ENCODE data around the gene IL37. TPM values are rescaled to one million over a fixed set of nuclear protein-coding genes. Genes with fewer than 3 reads are reported as not detected.

IL37 gene
- total RNA-seq, 1 donor from 2014 or later: not detected

GRCh38 chr2:112870841-112871835 is 39.8 kb upstream of the IL37 start:
- intact Hi-C loops (cut with DNase I): no loop called here
- TF ChIP-seq CTCF (IDR thresholded peaks at IDR 0.05): no peak
- H3K4me1 ChIP-seq: peaks cover 12% of the 10 kb centered on the region
- H3K27me3 ChIP-seq: no peaks in the 10 kb centered on the region
- no peak overlapping the region for H3K4me3 ChIP-seq
- DNase-seq: no peak
- no peaks in the 10 kb centered on the region for H3K36me3 ChIP-seq
- no peaks in the 10 kb centered on the region for H3K9me3 ChIP-seq
- no peak overlapping the region for H3K27ac ChIP-seq
- ATAC-seq: peak; percentile 68

- Histone ChIP-seq H3K4me1 (no peaks in the 10 kb centered on the region), H3K36me3 (no peaks in the 10 kb centered on the region), H3K27me3 (no peaks in the 10 kb centered on the region), H3K9me3 (no peaks in the 10 kb centered on the region), H3K27ac (no peak overlapping the region), H3K4me3 (no peak overlapping the region)
- intact Hi-C loops (cut with DNase I): no loop called here
- TF ChIP-seq CTCF (IDR thresholded peaks at IDR 0.05): no peak
- DNase-seq: no peak
- no peak for ATAC-seq
These were observed 34.6 kb upstream of the IL37 start for GRCh38 chr2:112876257-112876970.

DNA sequence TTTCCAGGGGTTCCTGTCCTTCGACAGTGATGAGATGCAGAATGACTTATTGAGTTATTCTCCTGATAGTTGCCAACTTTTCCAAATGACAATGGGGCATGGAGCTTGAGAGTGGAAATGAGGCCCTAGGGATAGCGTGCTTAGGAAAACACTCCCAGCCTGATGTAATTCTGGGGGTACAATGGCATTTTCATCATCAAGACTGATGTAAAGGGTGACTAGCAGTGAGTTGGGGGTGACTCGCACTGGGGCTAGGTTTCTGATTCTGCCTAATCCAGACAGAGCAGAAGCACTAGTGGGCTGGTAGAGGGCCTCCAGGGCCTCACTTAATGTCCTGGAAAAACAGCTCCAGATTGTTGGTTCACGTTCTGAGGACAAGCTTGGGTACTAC is 34.0 kb upstream of the IL37 start:
- no peak overlapping the region for H3K4me3 ChIP-seq
- no peaks in the 10 kb centered on the region for H3K4me1 ChIP-seq
- H3K36me3 ChIP-seq: no peaks in the 10 kb centered on the region
- DNase-seq: no peak
- H3K27me3 ChIP-seq: no peaks in the 10 kb centered on the region
- TF ChIP-seq CTCF (IDR thresholded peaks at IDR 0.05): no peak
- ATAC-seq: no peak
- intact Hi-C loops (cut with DNase I): no loop called here
- no peak overlapping the region for H3K27ac ChIP-seq
- H3K9me3 ChIP-seq: no peaks in the 10 kb centered on the region

GRCh38 chr2:112877423-112877822 is 33.5 kb upstream of the IL37 start:
- H3K4me3 ChIP-seq: no peak overlapping the region
- H3K36me3 ChIP-seq: no peaks in the 10 kb centered on the region
- H3K27me3 ChIP-seq: no peaks in the 10 kb centered on the region
- no peak overlapping the region for H3K27ac ChIP-seq
- H3K9me3 ChIP-seq: no peaks in the 10 kb centered on the region
- ATAC-seq: no peak
- DNase-seq: no peak
- H3K4me1 ChIP-seq: no peaks in the 10 kb centered on the region
- TF ChIP-seq CTCF (IDR thresholded peaks at IDR 0.05): no peak
- intact Hi-C loops (cut with DNase I): no loop called here

DNA sequence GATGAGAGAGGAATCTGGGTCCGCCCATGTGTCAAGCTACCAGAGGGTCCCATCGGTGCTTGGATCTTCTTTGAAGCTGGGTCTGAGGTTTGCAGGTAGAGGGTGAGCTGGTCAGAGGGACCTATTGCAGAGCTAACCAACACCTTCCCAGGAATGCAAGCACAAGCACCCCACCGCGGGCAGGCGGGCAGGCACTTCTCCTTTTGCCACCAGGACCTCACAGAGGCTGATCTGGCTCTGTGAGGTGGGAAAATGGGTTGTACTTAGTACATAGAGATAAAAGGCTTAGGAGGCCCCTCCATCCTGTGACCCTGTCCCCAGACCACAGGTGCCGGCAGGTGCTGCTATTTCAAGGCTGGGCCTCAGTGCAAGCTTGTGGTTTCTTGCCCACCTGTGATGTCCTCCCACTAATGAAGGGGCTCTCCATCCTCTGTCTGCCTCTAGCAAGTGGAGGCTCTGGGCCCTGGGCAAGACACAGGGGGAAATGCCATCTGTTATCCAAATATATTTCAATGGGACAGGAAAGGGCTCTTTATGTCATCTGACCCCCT is 31.4 kb upstream of the IL37 start:
- H3K36me3 ChIP-seq: no peaks in the 10 kb centered on the region
- intact Hi-C loops (cut with DNase I): no loop called here
- H3K27me3 ChIP-seq: no peaks in the 10 kb centered on the region
- no peak for DNase-seq
- H3K9me3 ChIP-seq: no peaks in the 10 kb centered on the region
- H3K27ac ChIP-seq: no peak overlapping the region
- TF ChIP-seq CTCF (IDR thresholded peaks at IDR 0.05): no peak
- no peaks in the 10 kb centered on the region for H3K4me1 ChIP-seq
- no peak overlapping the region for H3K4me3 ChIP-seq
- no peak for ATAC-seq
